HG02759 (cell line): ENCODE measurements around the gene ZNF792.
"Not testable (repeated sequence)": the region's sequence is repeated elsewhere in the genome, so short reads cannot be mapped to it uniquely, and the experiment has no call there.

Source experiments
- ATAC-seq: cut with Tn5 transposase; IDR thresholded peaks from one replicate; pipeline ENCODE4 v1.9.1; 2021; ENCODE audit warnings: mild to moderate bottlenecking, moderate library complexity; ENCODE audit not compliant: unreplicated experiment

Gene ZNF792

GRCh38 chr19:34998777-34999497 lies 34.9 kb upstream of the ZNF792 start:
- no peak for ATAC-seq

- not testable (repeated sequence) for ATAC-seq
Measured at GRCh38 chr19:34998224-34998623, 34.2 kb upstream of the ZNF792 start.

- ATAC-seq: no peak
Measured at GRCh38 chr19:34997071-34997617, 33.1 kb upstream of the ZNF792 start.

- ATAC-seq: no peak
Measured at GRCh38 chr19:34995551-34995950, 31.5 kb upstream of the ZNF792 start.

GRCh38 chr19:34994643-34995541 lies 30.9 kb upstream of the ZNF792 start:
- no peak for ATAC-seq

GRCh38 chr19:34994286-34994642 lies 30.2 kb upstream of the ZNF792 start:
- no peak for ATAC-seq

- ATAC-seq: not testable (repeated sequence)
Measured at GRCh38 chr19:34992582-34992981, 28.6 kb upstream of the ZNF792 start.

GRCh38 chr19:34991542-34992333 lies 27.7 kb upstream of the ZNF792 start:
- ATAC-seq: no peak

- no peak for ATAC-seq
Measured at GRCh38 chr19:34990578-34991192, 26.7 kb upstream of the ZNF792 start.

- ATAC-seq: no peak
Measured at GRCh38 chr19:34989298-34989697, 25.3 kb upstream of the ZNF792 start.

GRCh38 chr19:34988119-34988518 lies 24.1 kb upstream of the ZNF792 start:
- ATAC-seq: no peak

- no peak for ATAC-seq
Measured at GRCh38 chr19:34985249-34986022, 21.4 kb upstream of the ZNF792 start.

GRCh38 chr19:34984287-34984686 lies 20.3 kb upstream of the ZNF792 start:
- ATAC-seq: no peak

GRCh38 chr19:34983786-34984185 lies 19.8 kb upstream of the ZNF792 start:
- ATAC-seq: no peak

- ATAC-seq: no peak
Measured at GRCh38 chr19:34982275-34982674, 18.2 kb upstream of the ZNF792 start.

GRCh38 chr19:34979819-34980640 lies 16.0 kb upstream of the ZNF792 start:
- no peak for ATAC-seq

- ATAC-seq: no peak
Measured at GRCh38 chr19:34976611-34977010, 12.6 kb upstream of the ZNF792 start.

- ATAC-seq: no peak
Measured at GRCh38 chr19:34975056-34975455, 11.0 kb upstream of the ZNF792 start.

- ATAC-seq: no peak
Measured at GRCh38 chr19:34974646-34975045, 10.6 kb upstream of the ZNF792 start.
